ENCODE data around the gene KBTBD3.
A peak's percentile ranks its signal among the peaks of the same experiment; 100 is the strongest.
"Not testable (repeated sequence)": the region's sequence is repeated elsewhere in the genome, so short reads cannot be mapped to it uniquely, and the experiment has no call there.

Gene KBTBD3

GRCh38 chr11:106061954-106062949 is 14.9 kb downstream of the KBTBD3 start:
- no peak for DNase-seq (ENCODE audit: low read depth in 2 of 2)

DNA sequence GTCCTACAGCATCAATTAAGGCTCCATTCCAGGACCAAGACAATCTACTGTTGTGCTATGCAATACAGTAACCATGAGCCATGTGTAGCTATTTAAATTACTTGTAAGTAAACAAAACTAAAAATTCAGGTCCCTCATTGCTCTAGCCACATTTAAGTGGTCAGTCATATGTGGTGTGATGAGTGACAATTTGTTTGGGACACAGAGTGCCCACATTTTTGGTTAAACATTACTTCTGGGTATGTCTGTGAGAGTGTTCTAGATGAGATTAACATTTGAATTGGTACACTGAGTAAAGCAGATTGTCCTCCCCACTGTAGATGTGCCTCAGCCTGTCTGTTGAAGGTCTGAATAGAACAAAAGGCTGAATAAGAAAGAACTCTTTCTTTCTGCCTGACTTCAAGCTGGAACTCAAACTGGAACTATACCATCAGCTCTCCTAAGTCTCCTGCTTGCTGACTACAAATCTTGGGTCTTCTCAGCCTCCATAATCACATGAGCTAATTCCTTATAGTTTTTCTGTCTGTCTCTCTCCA is 15.8 kb downstream of the KBTBD3 start:
- no peak for DNase-seq (ENCODE audit: low read depth in 2 of 2)

GRCh38 chr11:106059617-106060016 is 17.5 kb downstream of the KBTBD3 start:
- DNase-seq (ENCODE audit: low read depth in 2 of 2): no peak

DNA sequence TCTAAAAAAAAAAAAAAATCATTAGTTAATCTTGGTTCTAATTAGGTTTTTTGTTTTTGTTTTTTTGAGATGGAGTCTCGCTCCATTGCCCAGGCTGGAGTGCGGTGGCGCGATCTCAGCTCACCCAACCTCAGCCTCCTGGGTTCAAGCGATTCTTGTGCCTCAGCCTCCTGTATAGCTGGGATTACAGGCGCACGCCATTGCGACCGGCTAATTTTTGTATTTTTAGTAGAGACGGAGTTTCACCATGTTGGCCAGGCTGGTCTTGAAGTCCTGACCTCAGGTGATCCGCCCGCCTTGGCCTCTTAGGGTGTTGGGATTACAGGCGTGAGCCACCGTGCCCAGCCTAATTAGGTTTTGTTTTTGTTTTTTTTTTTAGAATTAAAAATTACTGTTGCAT is 18.8 kb downstream of the KBTBD3 start:
- DNase-seq (ENCODE audit: low read depth in 2 of 2): not testable (repeated sequence)

DNA sequence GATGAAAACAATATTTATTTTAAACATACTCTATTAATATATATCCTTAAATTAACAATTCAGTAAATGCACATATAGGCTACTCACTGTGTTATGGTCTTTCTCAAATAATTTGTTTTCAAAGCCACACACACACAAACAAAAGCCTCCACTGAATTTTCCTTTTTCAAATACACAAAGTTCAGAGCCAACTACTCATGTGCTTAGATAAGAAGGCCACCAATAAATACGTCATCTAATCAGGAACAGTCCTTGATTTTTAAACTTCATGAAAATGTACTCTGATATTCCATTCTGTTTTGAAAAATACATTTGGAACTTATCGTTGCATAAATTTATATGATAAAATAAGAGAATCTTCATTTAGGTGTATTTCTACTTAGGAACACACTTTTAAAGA is 26.0 kb downstream of the KBTBD3 start:
- DNase-seq (ENCODE audit: low read depth in 2 of 2): no peak

GRCh38 chr11:106049727-106050476 is 27.2 kb downstream of the KBTBD3 start:
- no peak for DNase-seq (ENCODE audit: low read depth in 2 of 2)

DNA sequence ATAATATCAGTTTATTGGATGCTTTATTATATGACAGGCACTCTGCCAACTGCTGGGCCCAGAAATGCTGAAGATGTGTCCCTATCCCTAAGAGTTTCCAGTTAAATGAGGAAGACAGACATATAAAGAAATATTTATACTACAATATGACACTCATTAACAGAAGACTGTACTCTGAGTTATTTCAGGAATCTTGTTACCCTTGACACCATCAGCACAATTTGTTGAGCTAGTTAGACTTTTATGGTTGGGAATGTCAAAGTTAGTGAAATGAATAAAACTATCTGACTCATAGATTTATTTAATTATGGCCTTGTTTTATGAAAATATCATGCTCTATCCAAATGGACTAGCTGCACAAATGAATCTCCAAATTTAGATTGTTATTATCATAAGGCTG is 29.5 kb downstream of the KBTBD3 start:
- DNase-seq (ENCODE audit: low read depth in 2 of 2): no peak

DNA sequence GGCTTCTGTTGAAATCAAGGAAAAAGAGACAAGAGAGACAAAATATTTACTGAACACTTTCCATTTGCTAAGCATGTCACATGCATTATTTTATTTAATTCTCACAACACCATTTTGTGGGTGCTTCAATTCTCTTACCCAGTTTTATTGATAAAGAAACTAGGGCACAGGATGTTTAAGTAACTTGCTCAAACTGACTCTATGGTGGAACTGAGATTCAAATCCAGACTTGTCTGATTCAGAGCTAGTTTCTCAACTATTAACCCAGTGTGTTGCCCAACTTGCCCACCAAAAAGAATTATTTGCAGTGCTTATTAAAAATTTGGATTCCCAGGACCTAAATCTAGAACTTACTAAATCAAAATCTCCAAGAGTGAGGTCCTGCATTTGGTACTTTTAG is 33.6 kb downstream of the KBTBD3 start:
- no peak for DNase-seq (ENCODE audit: low read depth in 2 of 2)

GRCh38 chr11:106032861-106033260 is 44.3 kb downstream of the KBTBD3 start:
- DNase-seq (ENCODE audit: low read depth in 2 of 2): no peak

GRCh38 chr11:106031936-106032335 is 45.2 kb downstream of the KBTBD3 start:
- no peak for DNase-seq (ENCODE audit: low read depth in 2 of 2)

GRCh38 chr11:106031202-106031810 is 45.8 kb downstream of the KBTBD3 start:
- DNase-seq (ENCODE audit: low read depth in 2 of 2): no peak

GRCh38 chr11:106030609-106031008 is 46.5 kb downstream of the KBTBD3 start:
- no peak for DNase-seq (ENCODE audit: low read depth in 2 of 2)

DNA sequence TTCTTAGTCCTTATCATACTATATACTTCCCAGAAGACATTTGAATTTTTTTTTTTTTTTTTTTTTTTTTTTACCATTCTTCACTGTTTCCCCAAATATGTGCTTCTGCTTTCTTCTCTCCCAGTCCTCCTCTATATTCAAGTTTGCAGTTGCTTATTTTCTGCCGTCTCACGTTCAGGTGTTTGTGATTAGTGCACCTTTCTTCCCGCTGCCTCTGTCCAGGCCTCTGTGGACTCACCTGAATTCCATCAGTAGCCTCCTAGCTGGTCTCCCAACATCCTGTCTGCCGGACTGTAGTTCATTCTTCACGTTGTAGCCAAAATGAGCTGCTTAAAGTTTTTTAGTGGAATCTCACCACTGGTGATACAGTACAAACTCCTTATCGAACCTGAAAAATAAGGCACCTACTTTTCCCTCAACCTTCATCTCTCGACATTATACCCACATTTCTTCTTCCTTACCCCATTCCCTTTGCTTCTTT is 54.3 kb downstream of the KBTBD3 start:
- DNase-seq (ENCODE audit: low read depth in 2 of 2): no peak

DNA sequence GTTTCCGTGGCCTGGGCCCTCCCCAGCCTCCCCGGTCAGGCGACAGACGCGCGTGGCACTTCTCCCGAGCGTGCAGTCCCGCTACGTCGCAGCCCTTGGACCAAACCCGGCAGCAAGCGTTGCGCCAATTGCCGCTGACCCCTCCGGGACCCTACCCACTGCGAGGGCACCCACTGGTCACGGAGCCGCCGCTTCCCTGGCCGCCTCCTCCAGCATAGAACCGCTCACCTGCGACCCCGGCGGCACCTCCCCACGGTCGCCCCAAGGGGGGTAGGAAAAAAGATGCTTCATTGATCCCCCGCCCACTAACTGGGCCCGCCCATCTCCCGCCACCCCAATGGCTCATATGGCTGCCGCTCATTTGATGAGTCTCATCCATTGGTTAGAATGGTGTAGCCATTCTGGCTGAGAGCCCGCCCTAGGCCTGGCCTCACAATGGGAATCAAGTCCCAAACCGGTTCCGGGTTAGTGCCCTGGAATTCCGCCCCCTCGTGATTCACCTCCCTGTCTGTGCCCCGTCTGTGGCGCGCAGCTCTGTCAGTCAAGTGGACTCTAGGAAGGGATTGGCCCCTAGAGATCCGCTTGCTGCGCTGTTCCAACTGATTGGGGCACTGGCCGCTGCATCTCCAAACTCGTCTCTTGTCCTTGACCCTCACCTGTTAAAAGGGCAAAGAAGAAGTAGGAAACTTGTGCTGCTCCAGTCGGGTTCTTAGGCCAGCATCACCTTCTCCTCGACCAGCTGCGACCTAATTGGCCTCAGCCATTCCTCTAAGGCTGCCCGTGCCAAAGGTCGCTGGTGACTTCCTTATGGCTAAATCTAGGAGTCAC is 55.0 kb downstream of the KBTBD3 start, which contains the start of gene MSANTD4:
Gene MSANTD4 (minus strand): TSS at position 274 of the 828 bp plus-strand sequence. CDS start 11,323 bp downstream, outside the sequence.
- peak; percentile 94 to 95 for DNase-seq (ENCODE audit: low read depth in 2 of 2)

DNA sequence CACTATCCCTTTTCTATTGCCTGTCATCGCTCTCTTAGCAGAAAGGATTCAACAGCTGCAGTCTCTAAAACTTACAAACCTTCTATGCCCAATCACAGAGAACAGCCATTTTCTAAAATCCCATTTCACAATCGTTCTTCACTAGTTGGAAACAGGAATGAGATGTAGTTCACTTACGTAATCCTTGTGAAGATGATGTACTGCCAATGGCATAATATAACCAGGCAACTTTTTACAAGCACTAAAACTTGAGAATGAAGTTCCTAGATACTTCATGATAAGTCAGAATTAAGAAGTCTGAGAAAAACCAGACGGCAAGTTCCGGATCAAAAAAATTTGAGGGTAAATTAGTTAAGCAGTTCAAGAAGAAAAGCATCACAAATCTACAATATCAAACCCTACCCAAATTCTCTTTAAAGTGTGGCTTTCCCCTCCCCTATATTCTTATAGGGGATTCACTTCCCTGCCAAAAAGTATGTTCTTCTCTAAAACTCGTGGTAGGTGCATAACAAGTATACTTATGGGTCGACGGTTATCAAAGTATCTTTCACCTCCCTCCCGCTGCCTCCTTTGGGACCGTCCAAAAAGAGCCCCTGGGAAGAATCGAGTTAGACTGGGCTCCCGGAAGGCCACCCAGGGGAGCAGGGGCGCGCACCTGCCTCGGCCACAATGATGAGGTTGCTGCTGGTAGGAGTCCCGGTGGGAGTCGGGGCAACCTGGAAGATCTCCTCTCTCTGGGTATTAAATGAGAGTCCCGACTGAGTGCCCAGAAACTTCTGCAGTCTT is 55.8 kb downstream of the KBTBD3 start:
- no peak for DNase-seq (ENCODE audit: low read depth in 2 of 2)

GRCh38 chr11:106017093-106017492 is 60.1 kb downstream of the KBTBD3 start:
- no peak for DNase-seq (ENCODE audit: low read depth in 2 of 2)

DNA sequence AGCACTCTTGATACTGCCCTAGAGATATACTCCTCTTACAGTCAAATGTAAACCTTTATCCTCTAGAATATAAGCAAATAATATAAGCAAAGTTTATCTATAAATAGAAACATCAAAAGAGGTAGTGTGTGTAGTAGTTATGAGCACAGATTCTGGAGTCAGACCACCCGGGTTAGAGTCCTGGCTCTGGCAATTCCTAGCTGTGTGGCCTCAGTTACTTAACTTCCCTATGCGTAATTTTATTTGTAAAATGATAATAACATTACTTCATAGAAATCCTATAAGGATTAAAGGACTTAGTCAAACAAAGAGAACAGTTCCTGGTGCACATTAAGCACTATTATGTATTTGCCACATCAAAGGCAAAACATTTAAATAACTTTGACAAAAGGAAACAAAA is 62.1 kb downstream of the KBTBD3 start:
- DNase-seq (ENCODE audit: low read depth in 2 of 2): no peak

- no peak for DNase-seq (ENCODE audit: low read depth in 2 of 2)
Measured at GRCh38 chr11:106014620-106015019, 62.5 kb downstream of the KBTBD3 start.

- no peak for DNase-seq (ENCODE audit: low read depth in 2 of 2)
Measured at GRCh38 chr11:106014035-106014434, 63.1 kb downstream of the KBTBD3 start.

GRCh38 chr11:106012744-106013143 is 64.4 kb downstream of the KBTBD3 start:
- no peak for DNase-seq (ENCODE audit: low read depth in 2 of 2)

Data from stimulated activated CD8-positive, alpha-beta memory T cell treated with anti-CD3 and anti-CD28 coated beads, Interleukin-15, amount 100 ng/mL, for 48 hours (primary cell).